ENCODE results near the gene HS6ST3.

The HS6ST3 gene

DNA sequence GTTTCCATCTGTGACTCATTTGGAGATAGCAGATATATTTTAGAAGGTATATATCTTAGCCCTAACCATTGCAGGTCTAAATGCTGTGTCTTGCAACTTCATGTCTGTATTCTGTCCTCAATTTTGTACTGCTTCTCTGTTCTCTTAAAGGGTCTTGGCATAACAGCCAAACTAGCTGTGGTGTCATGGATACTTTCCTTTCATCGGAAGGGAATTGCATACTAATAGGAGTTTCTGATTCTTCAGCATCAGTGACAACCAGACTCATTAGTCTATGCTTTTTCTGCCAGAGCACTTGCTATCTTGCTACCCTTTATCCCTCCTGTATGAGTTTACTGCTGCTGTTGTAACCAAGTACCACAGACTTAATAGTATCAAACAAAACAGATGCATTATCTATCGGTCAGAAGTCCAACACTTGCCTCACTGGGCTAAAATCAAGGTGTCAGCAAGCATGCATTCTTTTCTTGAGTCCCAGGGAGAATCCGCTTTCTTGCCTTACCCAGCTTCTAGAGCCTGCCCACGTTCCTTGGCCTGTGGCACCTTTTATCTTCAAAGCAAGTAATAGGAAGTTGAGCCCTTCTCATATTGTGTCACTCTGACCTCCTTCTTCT lies 253.1 kb downstream of the HS6ST3 start:
- no peak for DNase-seq

DNA sequence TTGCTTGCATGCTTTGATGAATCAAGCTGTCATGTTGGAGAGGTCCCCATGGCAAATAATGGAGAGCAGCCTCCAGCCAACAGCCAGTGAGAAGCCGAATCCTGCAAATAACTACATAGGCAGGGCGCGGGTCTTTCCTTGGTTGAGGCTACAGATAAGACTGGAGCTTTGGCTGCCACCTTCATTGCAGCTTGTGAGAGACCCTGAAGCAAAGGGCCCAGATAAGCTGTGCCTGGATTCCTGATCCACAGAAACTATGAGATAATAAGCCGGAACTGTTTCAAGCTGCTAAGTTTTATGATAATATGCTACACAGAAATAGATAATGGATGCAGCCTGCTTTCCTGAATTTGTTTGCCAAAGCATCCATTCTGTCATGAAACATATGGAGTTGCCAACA lies 257.0 kb downstream of the HS6ST3 start:
- no peak for DNase-seq

DNA sequence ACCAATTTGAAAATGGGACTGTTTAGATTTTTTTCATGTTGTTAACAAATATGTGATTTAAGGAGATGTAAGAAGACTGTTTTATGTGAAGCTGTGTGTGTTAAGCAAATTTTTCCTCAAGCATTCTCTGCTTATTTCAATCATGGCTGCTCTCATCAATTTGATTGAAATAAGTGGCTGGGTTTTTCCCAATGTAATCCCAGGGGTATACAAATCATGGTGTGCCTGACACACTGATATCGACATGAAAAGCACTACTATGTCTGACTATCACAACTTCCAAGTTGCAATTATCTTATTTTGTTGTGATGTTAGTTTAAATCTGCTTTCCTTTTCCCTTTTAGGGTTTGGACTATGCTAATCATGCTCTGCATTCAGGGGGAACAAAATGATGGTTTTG lies 283.7 kb downstream of the HS6ST3 start:
- no peak for DNase-seq

DNA sequence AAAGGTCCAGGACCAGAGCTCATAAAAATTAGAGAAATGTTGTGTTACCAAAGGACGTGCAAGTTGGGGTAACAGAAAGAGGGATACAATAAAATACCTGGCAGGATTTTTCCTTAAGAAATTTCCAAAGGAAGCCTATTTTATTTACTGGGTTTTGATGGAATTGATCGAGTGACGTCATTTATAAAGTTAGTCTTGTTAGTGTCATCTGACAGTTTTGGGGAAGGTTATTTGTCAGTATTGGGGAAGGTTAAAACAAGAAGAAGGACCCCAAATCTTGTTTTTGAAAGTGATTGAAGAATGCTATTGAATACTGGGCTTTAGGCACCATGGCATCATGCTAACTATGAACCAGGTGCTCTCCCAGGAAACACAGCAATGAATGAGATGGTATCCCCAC lies 287.9 kb downstream of the HS6ST3 start:
- no peak for DNase-seq

DNA sequence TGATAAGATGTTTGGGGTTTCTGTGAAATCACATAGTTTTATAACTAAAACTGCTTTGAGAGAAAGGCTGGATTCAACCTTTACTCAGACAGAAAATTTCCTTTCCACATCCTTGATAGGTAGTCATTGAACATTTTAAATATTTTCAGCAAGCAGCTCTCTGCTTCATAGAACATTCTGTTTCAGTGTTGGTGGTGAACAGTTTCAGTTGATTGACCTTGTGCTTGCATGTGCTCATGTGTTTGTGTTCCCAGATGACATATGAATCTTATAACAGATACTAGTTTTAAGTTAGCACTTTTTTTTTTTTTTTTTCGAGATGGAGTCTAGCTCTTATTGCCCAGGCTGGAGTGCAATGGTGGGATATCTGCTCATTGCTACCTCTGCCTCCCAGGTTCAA lies 290.1 kb downstream of the HS6ST3 start:
- DNase-seq = no peak

DNA sequence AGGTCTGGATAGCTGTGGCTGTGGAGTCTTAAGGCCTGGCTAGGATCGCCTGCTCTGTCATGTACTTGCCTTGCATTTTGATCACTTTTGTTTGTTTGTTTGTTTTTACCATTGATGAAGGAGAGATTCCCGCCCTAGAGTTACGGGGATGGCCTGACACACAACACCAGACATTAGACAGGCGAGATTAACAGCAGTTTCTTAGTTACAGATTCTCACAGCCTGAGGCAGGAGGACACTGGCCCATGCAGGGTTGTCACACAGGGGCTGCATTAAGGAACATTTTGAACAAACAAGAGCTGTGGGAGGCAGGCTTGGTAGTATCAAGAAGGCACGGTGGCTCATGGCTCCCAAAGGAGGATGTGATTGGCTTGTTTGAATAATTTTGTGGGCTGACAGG lies 291.8 kb downstream of the HS6ST3 start:
- no peak for DNase-seq

DNA sequence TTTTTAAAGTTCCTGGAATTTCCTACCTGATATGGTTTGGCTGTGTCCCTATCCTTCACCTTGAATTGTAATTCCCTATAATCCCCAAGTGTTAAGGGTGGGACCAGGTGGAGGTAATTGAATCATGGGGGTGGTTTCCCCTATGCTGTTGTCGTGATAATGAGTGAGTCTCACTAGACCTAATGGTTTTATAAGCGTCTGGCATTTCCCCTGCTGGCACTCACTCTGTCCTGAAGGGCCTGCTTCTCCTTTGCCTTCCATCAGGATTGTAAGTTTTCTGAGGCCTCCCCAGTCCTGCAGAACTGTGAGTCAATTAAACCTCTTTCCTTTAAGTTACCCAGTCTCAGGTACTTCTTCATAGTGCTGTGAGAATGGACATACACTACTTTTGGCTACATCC lies 298.7 kb downstream of the HS6ST3 start:
- DNase-seq = peak in 1 of 2 experiments; percentile 10

DNA sequence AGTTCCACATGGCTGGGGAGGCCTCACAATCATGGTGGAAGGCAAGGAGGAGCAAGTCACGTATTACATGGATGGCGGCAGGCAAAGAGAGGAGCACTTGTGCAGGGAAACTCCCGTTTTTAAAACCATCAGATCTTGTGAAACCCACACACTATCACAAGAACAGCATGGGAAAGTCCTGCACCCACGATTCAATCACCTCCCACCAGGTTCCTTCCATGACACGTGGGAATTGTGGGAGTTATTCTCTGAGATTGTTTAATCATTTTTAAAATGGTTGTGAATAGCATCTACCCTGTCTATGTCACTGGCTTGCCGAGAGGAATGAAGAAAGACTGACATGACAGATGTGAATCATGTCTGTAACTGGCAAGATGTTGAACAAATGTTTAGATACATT lies 301.7 kb downstream of the HS6ST3 start:
- DNase-seq = no peak

DNA sequence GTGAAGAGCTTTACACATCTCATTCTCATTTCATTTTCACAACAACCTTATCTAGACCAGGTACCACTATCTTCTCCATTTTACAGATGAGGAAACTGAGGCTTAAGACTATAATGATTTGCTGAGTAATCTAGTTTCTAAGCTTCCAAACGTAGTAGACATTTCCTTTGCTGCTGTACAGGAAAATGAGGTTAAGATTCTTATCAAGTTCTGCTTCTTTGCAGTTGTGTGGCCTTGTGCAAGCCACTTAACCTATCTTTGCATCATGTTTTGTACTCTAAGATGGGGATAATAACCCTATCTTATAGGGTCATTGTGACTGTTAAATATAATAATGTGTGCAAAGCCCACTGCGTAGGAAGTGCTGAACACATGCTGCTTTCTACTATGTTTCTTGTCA lies 307.9 kb downstream of the HS6ST3 start:
- no peak for DNase-seq

DNA sequence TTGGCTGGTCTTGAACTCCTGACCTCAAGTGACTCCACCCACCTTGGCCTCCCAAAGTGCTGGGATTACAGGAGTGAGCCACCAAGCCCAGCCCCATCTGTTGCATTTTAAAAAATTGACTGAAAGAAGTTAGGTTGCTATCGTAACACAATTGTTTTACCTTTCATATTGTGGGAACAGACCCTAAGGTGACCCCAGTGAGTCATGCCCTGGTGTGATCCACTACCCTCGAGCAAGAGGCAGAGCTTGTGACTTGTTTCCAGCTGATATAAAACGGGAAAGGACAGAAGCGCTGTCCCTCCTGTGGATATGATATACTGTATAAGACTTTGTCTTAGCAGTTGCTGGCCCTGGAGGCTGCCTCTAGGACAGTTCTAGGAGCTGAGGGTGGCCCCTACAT lies 308.6 kb downstream of the HS6ST3 start:
- DNase-seq = no peak

DNA sequence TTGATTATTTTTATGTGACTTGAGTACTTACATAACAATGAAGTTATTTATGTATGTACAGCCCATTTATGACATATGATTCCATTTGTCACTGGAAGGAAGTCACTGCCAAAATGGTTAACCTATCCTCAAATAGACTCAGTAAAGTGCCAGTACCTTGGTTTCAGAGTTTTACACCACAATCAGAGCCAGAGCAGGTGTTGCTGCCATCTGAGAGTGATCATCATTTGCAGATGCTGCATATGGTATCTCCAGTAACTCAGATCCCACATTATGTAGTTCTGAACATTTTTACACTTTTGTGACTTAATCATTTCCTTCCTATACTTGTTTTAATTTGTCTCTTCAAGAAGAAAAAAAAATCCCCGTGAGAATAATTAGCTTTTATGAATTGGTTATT lies 313.3 kb downstream of the HS6ST3 start:
- peak; percentile 47 to 70 for DNase-seq

DNA sequence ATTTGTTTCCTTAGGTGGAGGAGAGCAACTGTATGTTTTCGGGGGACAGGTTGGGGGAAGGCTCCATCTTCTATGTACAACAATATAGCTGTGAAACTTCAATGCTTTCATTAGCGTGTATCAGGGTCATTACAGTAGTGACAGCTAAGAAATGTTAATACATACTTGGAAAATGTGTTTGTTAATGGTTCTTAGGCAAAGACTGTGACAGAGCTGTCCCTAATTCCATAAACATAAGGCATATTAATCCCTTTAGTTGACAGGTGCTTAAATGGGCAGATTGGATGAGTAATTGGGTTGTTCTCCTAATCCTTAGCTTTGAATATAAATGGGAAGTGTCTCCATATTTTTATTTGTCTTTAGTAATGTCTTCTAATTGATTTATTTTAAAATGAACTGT lies 313.7 kb downstream of the HS6ST3 start:
- DNase-seq = peak; percentile 82 to 93

DNA sequence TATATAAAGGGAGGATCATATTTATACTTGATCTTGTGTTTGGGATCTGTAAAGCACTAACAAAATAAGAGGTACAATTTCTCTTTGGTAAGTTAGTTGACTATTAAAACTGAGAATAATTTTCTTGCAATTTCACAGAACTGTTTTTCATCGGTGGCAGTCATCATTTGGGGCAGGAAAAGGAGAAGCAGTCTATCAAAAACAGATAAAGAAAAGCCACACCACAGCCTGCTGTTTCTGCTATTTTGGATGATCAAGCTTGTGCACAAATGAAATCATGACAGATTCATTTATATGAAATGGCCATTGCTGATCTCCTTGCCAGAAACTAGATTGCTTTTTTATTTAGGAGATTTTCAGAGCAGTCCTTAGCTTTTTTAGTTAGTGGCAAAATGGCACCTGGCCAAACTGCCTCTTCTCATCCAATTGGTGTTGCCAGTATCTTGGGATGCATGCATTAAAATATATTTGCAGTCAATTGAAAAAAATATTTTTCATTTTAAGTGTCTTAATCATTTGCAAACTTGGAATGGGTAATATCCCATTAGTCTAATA lies 326.0 kb downstream of the HS6ST3 start:
- DNase-seq = no peak

DNA sequence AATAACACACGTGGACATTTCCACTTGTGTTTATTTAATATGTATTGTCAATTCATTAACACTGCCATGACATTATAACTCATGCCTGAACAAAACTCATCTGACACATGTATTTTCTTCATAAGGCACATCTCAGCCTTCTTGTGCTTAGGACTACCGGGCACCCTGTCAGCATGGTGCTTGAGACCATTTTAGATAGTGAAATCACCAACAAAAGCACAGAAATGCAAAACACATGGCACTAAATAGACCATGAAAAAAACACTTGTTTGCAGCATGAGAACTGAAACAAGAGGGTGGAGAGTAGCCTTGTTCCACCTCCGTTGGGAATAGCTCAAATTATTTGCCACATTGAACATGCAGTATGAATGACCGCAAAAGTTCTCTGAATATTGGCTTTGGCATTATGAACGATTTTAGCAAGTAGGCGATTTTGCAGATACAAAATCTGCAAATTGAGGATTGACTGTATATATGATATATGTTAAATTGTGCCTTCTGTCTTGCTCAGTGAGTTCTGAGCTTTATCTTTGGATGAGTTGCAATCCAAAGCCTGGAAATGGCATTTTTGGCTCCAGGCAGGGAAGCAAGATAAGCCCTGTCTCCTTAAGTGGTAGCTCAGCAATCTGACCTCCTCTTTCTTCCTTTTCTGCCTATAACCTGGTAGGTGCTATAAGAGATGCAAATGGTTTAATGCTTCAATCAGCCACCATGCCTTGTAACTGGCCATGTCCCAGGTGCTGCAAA lies 328.2 kb downstream of the HS6ST3 start:
- no peak for DNase-seq

DNA sequence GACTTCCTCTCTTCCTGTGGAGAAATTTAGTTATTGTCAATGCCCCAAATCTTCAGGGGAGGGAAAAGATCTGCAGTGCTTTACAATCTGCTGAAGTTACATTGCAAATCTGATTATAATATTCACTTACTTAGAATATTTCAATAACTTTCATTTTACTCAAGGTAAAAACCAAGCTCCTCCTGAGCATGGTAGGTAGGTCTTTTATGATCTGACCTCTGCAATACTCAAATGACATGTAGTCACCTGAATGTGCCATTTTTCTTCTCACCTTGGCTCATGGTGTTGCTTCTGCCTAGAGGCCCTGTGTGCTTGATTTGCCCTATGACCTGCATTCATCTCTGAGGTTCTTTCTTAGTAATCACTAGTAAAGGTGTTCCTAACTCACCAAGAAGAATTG lies 331.4 kb downstream of the HS6ST3 start:
- DNase-seq = no peak

DNA sequence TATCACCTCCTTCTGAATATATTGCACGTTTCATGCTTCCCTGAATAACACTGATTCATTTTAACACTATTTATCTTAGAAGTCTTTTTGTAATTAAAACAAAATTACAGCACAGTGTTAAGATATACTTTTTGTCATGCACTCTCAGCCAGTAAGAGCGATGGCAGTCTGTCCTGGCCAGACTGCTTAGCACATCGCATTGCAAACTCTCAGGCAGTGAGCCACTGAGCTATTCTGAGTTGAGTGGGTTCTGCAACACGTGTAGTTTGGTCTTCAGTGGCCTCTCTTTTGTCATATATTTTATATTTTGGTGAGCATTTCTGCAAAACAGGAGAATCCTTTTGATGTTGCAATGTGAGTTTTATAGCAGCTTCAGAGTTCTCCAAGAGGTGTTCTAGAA lies 332.1 kb downstream of the HS6ST3 start:
- no peak for DNase-seq

DNA sequence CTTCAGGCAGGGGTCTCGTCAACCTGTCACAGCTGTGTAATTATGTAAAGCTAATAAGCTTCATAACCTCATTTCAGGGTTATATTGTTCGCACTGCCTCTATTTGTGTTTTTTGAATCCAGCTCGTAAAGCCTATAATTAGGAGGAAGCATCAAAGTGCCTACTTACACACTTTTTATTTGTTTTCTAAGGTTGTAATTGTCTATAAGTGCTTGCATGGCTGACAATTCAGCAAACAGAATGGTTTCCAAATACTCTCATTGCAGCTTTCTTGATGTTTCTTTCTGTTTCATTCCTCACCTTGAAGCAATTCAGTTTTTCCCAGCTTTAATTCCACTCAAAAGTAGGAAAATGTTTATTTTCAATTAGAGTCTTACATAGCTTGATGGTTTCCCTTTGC lies 336.3 kb downstream of the HS6ST3 start:
- DNase-seq = no peak

DNA sequence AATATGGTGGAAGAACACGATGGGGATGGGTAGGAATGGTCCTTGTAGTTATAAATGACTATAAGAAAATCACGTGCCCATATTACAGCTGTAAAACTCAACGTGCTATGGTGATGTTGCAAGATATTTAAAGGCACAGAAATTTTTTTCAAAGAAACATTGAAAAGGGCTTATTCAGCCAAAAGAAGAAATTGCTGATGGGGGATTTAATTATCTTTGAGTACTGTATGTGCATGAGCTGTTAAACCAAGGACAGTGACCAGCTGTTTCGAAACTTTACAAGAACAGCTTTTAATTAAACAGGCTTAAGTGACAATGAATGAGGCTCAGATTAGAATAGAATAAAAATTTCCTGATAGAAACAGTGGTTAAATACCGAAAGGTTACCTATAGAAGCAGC lies 339.0 kb downstream of the HS6ST3 start:
- peak; percentile 3 to 57 for DNase-seq

DNA sequence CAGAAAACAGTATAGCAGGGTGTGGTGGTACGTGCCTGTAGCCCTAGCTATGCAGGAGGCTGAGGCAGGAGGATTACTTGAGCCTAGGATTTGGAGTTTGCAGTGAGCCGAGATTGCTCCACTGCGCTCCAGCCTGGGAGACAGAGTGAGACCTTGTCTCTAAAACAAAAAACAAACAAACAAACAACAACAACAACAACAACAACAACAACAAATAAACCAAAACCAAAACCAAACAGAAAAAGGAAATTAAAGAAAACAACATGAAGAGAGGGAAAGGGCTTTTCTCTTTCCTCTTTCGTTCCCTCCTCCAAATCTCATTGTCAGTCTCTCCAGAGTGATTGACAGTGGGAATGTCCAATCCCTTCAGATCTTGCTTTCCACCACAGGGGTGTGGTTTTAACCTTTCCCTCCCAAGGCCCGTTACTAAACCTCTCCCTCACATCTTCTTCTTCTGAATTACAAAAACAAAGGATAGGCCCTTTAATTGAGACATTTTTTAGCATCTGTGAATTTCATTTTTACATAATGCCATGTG lies 341.2 kb downstream of the HS6ST3 start:
- DNase-seq = no peak

DNA sequence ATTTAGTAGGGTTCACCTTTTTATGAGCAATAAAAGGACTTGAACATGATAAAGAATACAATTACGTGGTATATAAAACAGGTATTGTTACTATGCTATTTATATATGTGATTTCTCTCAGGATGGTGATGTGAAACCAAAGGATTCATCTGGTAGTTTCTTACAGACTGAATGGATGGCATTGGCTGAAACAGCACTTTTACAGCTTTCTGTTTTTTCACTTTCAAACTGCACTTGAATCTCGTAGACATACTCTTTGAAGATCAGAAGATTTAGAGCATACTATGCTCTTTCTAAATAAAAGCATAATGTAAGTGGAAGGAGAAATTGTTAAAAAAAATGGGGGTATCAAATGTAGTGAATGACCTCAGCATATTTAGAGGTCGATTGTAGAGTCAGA lies 354.8 kb downstream of the HS6ST3 start:
- no peak for DNase-seq

DNA sequence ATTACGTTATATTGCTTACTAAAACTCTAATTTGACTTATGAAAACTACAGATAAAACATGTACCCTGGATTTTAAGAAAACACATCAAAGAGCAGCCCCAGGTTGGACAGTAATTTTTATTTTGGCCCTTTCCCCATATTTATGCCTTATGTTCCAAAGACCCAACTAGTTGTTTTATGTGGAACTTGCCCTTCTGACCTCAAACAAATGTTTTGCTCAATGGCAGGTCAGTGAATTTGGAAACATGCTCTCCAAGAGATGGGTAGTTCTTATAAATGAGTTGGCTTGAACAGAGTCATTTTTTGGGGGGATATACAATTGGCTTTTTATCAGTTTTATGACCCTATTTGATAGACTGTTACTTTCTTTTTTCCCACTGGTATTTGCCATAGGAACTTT lies 360.0 kb downstream of the HS6ST3 start:
- DNase-seq = no peak

DNA sequence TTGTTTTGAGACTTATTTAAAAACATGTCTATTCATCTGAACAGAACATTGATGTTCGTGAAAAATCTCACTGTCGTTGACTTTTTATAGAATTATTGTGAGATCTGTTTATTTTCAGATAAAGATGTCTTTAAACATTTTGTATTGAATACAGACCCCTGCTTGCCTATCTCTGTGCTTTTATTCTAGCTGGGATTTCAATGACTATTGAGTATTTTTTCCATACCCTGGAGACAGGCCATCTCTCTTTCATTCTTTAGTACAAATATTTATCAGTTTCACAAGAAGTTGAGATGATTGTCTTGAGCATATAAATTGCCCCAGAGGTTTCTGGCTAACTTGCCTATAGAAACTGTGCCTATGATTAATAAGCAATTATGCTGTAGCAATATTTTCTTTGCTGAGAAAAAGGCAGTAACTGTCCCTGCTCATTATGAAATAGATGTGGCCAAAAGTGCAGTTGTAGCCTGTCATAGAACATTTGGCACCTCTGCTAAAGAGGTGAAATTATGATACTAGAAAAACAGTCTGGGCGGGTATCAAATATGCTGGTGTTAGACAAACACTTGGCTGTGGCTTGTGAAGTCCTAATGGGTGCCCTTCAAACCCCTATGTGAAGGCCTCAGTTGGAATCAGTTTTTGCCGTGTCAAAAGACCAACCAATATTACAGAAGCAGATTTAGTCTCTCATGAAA lies 360.6 kb downstream of the HS6ST3 start:
- no peak for DNase-seq

DNA sequence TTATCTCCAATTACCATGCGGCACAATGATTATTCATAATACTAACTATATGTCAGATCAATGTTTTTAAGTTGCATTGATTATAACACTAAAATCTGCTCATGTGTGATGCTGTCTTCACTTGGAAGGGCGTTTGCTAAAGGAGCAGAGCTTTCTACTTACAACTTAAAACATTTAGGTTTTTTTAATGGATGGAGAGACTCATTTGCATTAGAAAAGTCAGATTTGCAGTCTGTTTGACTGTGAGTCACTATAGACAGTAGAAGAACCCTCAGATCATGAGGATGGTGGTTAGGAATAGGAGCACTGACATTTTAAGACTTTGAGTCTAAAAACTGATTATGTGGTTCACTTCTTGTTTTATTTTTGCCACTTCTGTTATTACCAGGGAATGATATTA lies 364.6 kb downstream of the HS6ST3 start:
- DNase-seq = no peak

DNA sequence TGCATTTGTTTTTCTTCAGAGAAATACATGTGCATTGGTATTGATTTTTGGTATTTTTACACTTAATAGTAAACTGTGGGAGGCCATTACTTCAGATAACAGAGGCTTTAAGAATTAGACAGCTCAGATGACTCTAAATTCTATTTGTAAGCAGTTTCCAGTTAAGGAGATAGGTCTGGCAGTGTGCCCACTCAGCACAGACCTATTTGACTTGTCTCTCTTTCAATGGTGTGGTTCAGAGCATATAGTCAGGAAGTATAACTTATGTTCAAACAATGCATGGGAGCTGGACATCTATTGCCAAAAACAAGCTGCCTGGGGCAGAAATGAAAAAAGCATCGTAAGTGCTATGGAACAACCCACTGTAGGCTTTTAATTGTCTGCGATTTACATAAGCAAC lies 370.7 kb downstream of the HS6ST3 start:
- DNase-seq = no peak
